ENCODE data around the gene OR1N1. TPM values are rescaled to one million over a fixed set of nuclear protein-coding genes. Genes with fewer than 3 reads are reported as not detected.

OR1N1 gene
- total and polyA plus RNA-seq, 2 donors (not counting 3 experiments of a cell fraction or from before 2014, with no cell fraction given) = 0.08 TPM; not detected in 1

DNA sequence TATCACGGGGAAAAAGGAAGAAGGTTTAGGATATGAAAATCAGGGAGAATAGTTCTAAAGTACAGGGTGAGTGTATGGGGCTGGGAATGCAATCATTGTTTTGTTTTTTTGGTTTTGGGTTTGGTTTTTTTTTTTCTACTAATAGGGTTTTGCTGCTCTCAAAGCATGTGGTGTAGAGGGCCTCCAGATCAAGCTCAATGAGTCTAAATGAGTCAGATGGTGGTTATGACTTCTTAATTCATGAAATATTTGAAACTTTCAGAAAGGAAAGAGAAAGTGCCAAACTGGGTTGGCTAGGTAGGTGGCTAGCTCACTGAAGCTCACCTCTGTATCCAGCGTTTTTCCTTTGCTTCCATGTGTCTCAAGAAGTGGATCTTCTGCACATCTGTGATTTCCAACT lies 45.4 kb upstream of the OR1N1 start:
- TF ChIP-seq FOS (IDR thresholded peaks at IDR 0.05; ENCODE audit: borderline replicate concordance, insufficient read depth, low read length) (no peak), EZH2 (IDR thresholded peaks at IDR 0.05; ENCODE audit: borderline replicate concordance, low read depth, low read length, severe bottlenecking) (no peak)
- TF ChIP-seq, protein P1, sequence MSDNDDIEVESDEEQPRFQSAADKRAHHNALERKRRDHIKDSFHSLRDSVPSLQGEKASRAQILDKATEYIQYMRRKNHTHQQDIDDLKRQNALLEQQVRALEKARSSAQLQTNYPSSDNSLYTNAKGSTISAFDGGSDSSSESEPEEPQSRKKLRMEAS (IDR thresholded peaks at IDR 0.05; ENCODE audit: insufficient read depth, insufficient read length) = no peak
- POLR2A ChIA-PET = no interaction called here
- DNase-seq (ENCODE audit: low read depth, low spot score) (no peak), FAIRE-seq (no peak)
- H3K27ac ChIP-seq (ENCODE audit: insufficient read depth, low read depth, low read length) = no peak overlapping the region
- no TSS peak for BruUV-seq (replicated peaks)
- H3K27me3 ChIP-seq (ENCODE audit: control insufficient read depth in 2 of 2, insufficient read depth in 2 of 2, low read length in 2 of 2) = no peaks in the 10 kb centered on the region
- H2AFZ ChIP-seq (ENCODE audit: low read depth, low read length) = no peak overlapping the region
- no peaks in the 10 kb centered on the region for H3K9me1 ChIP-seq (replicated peaks; ENCODE audit: control insufficient read depth, extremely low read depth, insufficient read depth, low read length)
- dilution Hi-C loops (cut with MboI; ENCODE audit: extremely low pct_ligation_motif_present, low sequenced_read_pairs) = no loop called here
- H3K79me2 ChIP-seq (ENCODE audit: control insufficient read depth, insufficient read depth, low read length) = no peaks in the 10 kb centered on the region
- no peaks in the 10 kb centered on the region for H3K4me1 ChIP-seq (ENCODE audit: control insufficient read depth, extremely low read depth, insufficient read depth, low read length)
- H3K4me3 ChIP-seq (replicated peaks in 1 of 3; ENCODE audit: insufficient read depth in 1 of 3, low read depth in 1 of 3, low read length in 3 of 3) = no peak overlapping the region
- CTCF ChIA-PET = interaction anchor here (0.6 to 1.1 kb wide), 3 partner anchors 12 to 36 kb away, joined by 3 read pairs; no protein-coding TSS in a partner anchor
- intact Hi-C loops (cut with micrococcal nuclease) = no loop called here
- no peaks in the 10 kb centered on the region for H4K20me1 ChIP-seq (replicated peaks; ENCODE audit: control insufficient read depth, extremely low read depth, insufficient read depth, low read length)
- no peak overlapping the region for H3K9ac ChIP-seq (replicated peaks; ENCODE audit: extremely low read depth, insufficient read depth, low read length)
- no peaks in the 10 kb centered on the region for H3K36me3 ChIP-seq (ENCODE audit: control insufficient read depth in 2 of 2, extremely low read depth in 1 of 2, insufficient read depth in 2 of 2, low read length in 2 of 2)
- H3K9me3 ChIP-seq (replicated peaks; ENCODE audit: control insufficient read depth, insufficient read depth, low read length) = no peaks in the 10 kb centered on the region
- H3K4me2 ChIP-seq (ENCODE audit: insufficient read depth, low read length) = no peak overlapping the region

GRCh38 chr9:122567901-122568300 lies 40.8 kb upstream of the OR1N1 start:
- BruUV-seq (replicated peaks) = no TSS peak

More at GRCh38 chr9:122567901-122568300, 40.8 kb upstream of the OR1N1 start:
- Histone ChIP-seq H3K27ac (ENCODE audit: insufficient read depth, low read depth, low read length) (no peak overlapping the region), H3K9ac (replicated peaks; ENCODE audit: extremely low read depth, insufficient read depth, low read length) (no peak overlapping the region), H2AFZ (ENCODE audit: low read depth, low read length) (no peak overlapping the region), H3K4me3 (replicated peaks in 1 of 3; ENCODE audit: insufficient read depth in 1 of 3, low read depth in 1 of 3, low read length in 3 of 3) (no peak overlapping the region), H3K4me2 (ENCODE audit: insufficient read depth, low read length) (no peak overlapping the region), H3K27me3 (ENCODE audit: control insufficient read depth in 2 of 2, insufficient read depth in 2 of 2, low read length in 2 of 2) (no peaks in the 10 kb centered on the region), H3K9me1 (replicated peaks; ENCODE audit: control insufficient read depth, extremely low read depth, insufficient read depth, low read length) (no peaks in the 10 kb centered on the region), H3K36me3 (ENCODE audit: control insufficient read depth in 2 of 2, extremely low read depth in 1 of 2, insufficient read depth in 2 of 2, low read length in 2 of 2) (no peaks in the 10 kb centered on the region), H3K4me1 (ENCODE audit: control insufficient read depth, extremely low read depth, insufficient read depth, low read length) (no peaks in the 10 kb centered on the region), H4K20me1 (replicated peaks; ENCODE audit: control insufficient read depth, extremely low read depth, insufficient read depth, low read length) (no peaks in the 10 kb centered on the region), H3K79me2 (ENCODE audit: control insufficient read depth, insufficient read depth, low read length) (no peaks in the 10 kb centered on the region), H3K9me3 (replicated peaks; ENCODE audit: control insufficient read depth, insufficient read depth, low read length) (no peaks in the 10 kb centered on the region)
- no peak for FAIRE-seq
- TF ChIP-seq, protein P1 (IDR thresholded peaks at IDR 0.05; ENCODE audit: insufficient read depth, insufficient read length) = no peak
- TF ChIP-seq POLR2AphosphoS5 (IDR thresholded peaks at IDR 0.05; ENCODE audit: insufficient read depth, low read depth, low read length) = no peak
- no peak for TF ChIP-seq FOS (IDR thresholded peaks at IDR 0.05; ENCODE audit: borderline replicate concordance, insufficient read depth, low read length)
- TF ChIP-seq CTCF (IDR thresholded peaks at IDR 0.05; ENCODE audit: extremely low read depth in 1 of 2, insufficient read depth in 1 of 2, low read depth in 1 of 2, low read length in 2 of 2) = no peak
- TF ChIP-seq GATA2 (IDR thresholded peaks at IDR 0.05; ENCODE audit: insufficient read depth, insufficient read length, low read depth, low read length) = no peak
- TF ChIP-seq EZH2 (IDR thresholded peaks at IDR 0.05; ENCODE audit: borderline replicate concordance, low read depth, low read length, severe bottlenecking) = no peak
- no peak for TF ChIP-seq JUN (IDR thresholded peaks at IDR 0.05; ENCODE audit: borderline replicate concordance, insufficient read depth, insufficient read length, low read depth)
- TF ChIP-seq MYC (IDR thresholded peaks at IDR 0.05; ENCODE audit: low read depth, low read length) = no peak
- no peak for TF ChIP-seq POLR2A (IDR thresholded peaks at IDR 0.05; ENCODE audit: low read depth, low read length)
- POLR2A ChIA-PET = no interaction called here
- CTCF ChIA-PET = interaction anchor here (0.8 kb wide), 1 partner anchor 9 kb away, joined by 3 read pairs; no protein-coding TSS in a partner anchor
- dilution Hi-C loops (cut with MboI; ENCODE audit: extremely low pct_ligation_motif_present, low sequenced_read_pairs) (no loop called here), intact Hi-C loops (cut with micrococcal nuclease) (no loop called here)
- DNase-seq (ENCODE audit: low read depth, low spot score) = no peak

All from endothelial cell of umbilical vein (primary cell).